ENCODE data around the gene WDR20.

Gene WDR20

DNA sequence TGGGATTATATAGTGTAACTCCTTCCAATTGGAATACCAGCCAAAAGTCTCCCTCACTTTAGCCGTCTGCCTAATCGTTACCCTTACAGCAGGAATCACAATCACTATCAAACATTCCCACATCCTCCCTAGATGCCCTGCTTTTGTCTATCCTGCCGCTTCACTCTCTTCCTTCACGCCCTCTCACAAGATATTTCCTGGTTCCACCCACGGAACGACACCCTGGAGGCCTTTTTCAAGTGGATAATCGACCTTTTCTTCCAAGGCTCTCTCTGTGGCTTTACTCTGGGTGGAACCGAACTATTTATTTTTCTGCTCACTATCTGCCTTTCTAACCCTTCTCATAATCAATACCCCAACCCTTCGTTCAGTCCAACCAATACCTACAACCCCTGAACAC, 106.4 kb downstream of the WDR20 start:
- DNase-seq, result no peak

DNA sequence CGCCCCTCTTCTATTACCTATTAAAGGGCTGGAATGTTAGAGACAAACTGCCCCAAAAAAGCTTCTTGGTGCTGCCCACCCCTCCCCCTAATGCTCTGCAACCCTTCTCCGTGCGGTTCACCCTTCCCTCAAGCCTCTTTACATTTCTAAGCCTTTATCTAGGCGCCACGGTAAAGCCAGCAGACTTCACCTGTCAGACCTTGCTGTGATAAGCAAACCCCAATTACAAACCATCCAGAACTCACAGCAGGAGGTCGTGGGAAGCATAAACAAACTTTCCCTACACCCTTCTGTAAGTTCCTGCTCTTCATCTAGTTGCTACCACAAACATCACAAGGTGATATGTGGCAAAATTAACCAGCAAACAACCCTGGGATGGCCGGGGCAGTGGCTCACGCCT, 108.4 kb downstream of the WDR20 start:
- DNase-seq, result no peak

DNA sequence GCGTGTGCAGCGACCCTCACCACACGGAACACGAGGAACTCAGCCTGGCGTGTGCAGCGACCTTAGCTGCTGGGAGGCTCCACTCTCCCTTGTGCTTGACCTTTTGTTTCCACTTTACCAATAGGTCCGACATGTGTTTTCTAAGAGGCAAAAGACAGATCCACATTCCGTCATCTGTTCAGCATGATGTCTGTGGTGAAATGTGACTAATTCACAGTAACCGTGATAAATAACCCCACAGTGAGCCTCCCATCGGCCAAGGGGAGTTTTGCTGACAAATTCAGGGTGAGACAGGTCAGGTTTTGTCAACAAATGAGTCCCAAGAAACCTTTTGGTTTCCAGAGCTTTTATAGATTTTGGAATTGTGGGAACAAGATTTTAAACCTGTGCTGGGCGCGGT, 109.3 kb downstream of the WDR20 start:
- no peak for DNase-seq

DNA sequence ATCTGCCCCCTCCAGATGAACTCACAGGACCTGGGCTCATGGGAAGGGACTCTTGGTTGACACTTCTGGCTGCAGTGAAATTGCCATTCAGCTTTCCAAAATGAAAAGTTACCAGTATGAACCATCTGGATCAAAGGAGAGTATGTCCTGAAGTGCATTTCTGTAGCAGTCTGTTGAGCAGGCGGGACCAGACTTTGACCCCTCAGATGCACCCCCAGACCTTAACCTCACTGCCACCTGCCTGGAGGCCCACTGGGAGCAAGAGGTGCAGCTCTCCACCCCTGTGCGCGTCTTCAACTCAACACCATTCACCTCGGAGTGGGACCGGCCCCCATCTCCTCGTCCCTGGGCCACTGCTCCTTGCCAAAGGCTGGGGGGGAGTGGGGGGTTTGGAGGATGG, 110.3 kb downstream of the WDR20 start:
- DNase-seq, result no peak

DNA sequence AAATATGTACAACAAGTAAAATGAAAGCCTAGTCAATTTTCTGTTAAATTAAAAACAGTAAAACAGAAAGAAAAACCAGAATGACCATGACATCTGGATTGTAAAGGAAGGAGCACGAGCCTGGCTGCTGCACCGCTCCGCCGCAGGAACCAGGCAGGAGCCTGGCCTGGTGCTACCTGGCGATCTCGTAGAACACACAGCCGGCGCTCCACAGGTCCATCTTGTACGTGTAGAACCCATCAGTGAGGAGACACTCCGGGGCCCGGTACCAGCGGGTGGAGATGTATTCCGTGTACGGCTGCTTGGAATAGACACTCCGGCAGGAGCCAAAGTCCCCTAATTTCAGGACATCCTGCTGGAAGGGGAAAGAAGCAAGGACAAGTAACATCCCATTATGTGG, 110.9 kb downstream of the WDR20 start:
- no peak for DNase-seq

DNA sequence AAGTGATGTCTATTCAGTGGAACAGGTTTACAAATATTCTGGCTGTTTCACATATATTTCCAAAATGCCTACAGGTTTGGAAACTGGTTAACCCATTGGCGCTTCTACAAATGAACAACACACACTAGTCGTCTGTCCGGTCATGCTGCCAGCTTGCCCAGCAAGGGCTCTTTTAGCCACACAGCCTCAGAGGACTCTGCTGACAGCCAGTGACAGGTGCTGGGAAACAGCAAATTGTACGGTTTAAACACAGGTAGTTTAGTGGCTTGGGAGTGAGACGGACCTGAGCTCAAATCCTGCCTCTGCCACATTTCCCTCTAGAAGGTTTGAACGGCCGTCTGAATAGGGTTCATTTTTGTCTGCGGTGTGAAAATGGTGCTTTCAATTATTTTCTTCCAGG, 111.5 kb downstream of the WDR20 start:
- no peak for DNase-seq

DNA sequence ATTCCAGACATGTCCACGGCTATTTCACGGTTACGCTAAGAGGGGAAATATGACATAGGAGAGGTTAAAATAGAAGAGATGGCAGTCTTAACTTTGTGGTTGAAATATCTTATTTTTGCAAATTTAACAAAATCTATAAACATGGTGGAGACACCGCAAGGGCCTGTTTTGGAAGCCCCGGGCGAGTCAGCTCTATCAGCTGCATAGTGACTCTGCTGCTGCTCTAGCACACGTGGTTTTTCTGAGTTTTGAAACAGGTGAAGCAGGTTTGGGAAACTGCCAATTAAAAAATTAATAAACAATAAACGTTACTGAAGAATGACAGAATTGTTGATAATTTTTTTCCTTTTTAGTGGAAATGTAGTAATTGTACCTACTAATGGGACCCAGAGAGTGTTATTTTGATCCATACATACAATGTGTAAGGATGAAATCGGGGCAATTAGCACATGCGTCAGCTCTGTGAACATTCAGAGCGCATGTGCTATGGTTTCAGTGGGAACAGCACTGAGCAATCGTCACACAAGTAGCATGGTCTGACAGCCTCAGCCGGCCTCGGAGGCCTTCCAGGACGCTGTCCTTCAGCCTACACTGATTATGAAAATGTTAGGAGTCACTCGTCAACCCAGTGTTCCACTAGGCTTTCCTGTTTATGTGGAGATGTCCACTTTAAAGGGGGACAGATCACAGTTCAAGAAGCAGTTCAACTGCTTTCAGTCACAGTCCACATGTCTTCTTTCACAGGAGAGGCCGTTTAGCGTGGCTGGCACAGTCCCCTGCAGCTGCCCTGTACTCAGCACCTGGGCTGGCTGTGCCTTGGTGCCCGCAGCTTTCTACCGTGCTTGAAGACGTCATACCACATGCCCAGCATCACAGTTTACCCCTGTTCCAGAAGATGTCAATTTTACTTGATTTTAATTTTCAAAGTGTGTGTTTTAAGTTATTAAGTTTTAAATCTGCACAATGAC, 113.4 kb downstream of the WDR20 start:
- DNase-seq, result no peak

DNA sequence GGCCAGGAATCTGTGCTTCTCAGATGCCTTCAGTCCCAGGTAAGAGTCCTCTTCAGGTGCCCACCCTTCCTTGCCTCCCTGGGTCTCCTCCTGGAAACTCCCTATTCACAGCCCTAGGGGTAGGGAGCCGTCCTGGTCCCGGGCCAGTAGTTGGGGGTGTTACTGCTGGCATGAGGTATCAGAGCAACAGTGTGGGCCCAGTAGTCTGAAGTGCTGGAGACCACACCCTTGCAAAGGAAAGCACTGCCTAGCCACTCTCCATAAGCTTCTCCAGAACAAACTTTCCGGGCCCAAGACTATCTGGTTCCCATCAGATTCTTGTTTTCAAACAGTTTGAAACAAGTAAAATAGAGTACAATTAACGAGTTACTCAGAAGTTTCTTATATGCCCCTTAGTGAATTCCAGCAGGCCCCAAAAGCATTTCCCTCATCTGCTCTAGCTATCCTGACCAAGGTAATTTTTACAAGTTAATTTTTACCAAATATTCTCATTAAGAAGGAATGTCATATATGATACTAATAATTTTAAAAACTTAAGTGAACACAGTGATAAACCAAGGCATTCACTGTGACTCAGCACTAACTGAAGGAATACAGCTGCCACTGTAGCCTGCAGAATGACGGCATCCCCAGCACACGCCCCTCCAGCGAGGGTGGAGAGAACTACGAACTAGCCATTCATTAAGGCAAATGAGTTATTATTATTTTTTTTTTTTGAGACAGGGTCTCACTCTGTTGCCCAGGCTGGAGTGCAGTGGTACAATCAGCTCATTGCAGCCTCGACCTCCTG, 115.9 kb downstream of the WDR20 start:
- no peak for DNase-seq

DNA sequence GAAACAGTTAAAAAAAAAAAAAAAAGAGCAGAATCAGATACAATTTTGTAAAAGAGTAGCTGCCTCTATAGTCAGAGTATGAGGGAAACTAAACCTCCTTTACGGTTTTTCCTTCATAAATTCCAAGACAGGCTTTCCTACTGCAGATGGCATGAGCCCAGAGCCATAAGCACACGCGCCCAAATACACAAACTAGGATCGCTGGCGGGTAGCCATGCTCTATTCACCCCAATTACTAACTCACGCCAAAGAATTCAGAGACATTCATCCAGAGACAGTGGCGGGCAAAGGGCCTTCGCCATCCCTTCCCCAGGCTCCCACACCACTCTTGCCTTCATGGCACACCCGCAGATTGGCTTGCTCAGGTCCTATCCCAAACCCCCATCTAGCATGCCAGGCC, 117.0 kb downstream of the WDR20 start:
- DNase-seq, result no peak

DNA sequence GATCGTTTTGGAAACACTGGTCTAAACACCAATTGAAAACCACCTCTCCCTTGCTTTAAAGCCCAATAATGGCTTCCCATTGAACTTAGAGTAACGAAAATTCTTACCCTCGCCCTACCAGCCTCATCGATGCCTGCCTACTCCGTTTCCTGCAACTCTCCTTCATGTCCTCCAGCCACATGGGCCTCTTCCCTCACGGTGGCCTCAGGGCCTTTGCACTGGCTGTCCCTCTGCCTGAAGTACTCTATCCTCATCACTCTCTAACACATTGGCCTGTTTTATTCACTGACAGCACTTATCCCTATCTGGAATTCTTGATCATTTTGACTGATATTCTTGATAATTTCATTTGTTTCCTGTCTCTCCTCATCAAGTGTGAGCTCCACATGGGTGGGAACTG, 118.4 kb downstream of the WDR20 start:
- no peak for DNase-seq

All from CD4-positive, alpha-beta T cell treated with Interleukin-15 for 1 hour (primary cell).